HepG2 (cell line): Measurements from ENCODE around the gene RNF208. TPM values are rescaled to one million over a fixed set of nuclear protein-coding genes. Genes with fewer than 3 reads are reported as not detected.

Experiments used
- ATAC-seq: fragments of 200-7000 bp; cut with Tn5 transposase; 3 replicates; pipeline ENCODE4 v1.9.1; 2020; ENCODE audit warnings: mild to moderate bottlenecking, moderate library complexity
- BruUV-seq: library from RNA; stranded (reverse); fragments of 400-500 nt; replicated peaks from 2 replicates; lab custom pipeline; 2021; lab: Mats Ljungman, UMichigan
- CTCF ChIA-PET: fragments of 300-600 bp; formaldehyde crosslinking; extraction: SDS; loops from one replicate; lab custom pipeline; 2021; ENCODE audit warnings: low total read pairs, inconsistent platforms, low intra/inter-chr PET ratio; lab: Yijun Ruan, JAX
- POLR2A ChIA-PET: fragments of 350-600 bp; sonication (Branson Sonifier 250); formaldehyde crosslinking; loops from one replicate; lab custom pipeline; 2020; ENCODE audit warnings: antibody characterized with exemption, inconsistent platforms; lab: Yijun Ruan, JAX
- DNase-seq: peaks from one replicate; pipeline ENCODE4 v3.0.0-alpha.2; 2015; ENCODE audit warnings: low spot score
- FAIRE-seq: peaks from 3 replicates; lab custom pipeline; 2011; peaks lifted over from hg19 to GRCh38; lab: Jason Lieb, UNC
- H2AFZ ChIP-seq: one replicate; pipeline ENCODE4 v1.6.1; 2011; ENCODE audit warnings: low read length, inconsistent platforms
- H3K27ac ChIP-seq: fragments of 300-600 bp; 3 replicates; pipeline ENCODE4 v1.8.0; 2011; ENCODE audit warnings: mixed run types, mild to moderate bottlenecking, mixed read lengths, low read length, inconsistent platforms; ENCODE audit not compliant: insufficient read depth; ENCODE audit errors: extremely low read length
- H3K27me3 ChIP-seq, 2 experiments: fragments of 200-600 bp in 1 of 2; 2 replicates in 1 of 2; 3 replicates in 1 of 2; pipeline versions ENCODE4 v1.6.0 to v1.8.0; 2011; ENCODE audit warnings: low read length in 2 of 2, mild to moderate bottlenecking in 2 of 2, moderate library complexity in 2 of 2, inconsistent platforms in 1 of 2; ENCODE audit not compliant: insufficient read depth in 2 of 2, control insufficient read depth in 1 of 2
- H3K36me3 ChIP-seq, 2 experiments: fragments of 200-600 bp in 1 of 2; replicated peaks in 1 of 2; 2 replicates in 1 of 2; 3 replicates in 1 of 2; pipeline versions ENCODE4 v1.5.1 to v1.8.0; 2011; ENCODE audit warnings: low read length in 2 of 2, inconsistent platforms in 1 of 2; ENCODE audit not compliant: insufficient read depth in 2 of 2, control insufficient read depth in 1 of 2
- H3K4me1 ChIP-seq: 2 replicates; pipeline ENCODE4 v1.5.1; 2012; ENCODE audit warnings: low read length, inconsistent platforms; ENCODE audit not compliant: insufficient read depth
- H3K4me2 ChIP-seq: 2 replicates; pipeline ENCODE4 v1.6.0; 2011; ENCODE audit warnings: low read depth, low read length, inconsistent platforms
- H3K4me3 ChIP-seq, 3 experiments: fragments of 200-600 bp in 1 of 3; sonication (generic), shearing (Covaris generic) in 1 of 3; replicated peaks in 1 of 3; 2 replicates each; pipeline ENCODE4 v1.5.1; 2011 to 2016; ENCODE audit warnings: low read length in 3 of 3, inconsistent platforms in 2 of 3, low read depth in 2 of 3, mild to moderate bottlenecking in 2 of 3, control low read depth in 1 of 3, mixed read lengths in 1 of 3; ENCODE audit not compliant: insufficient read depth in 1 of 3
- H3K79me2 ChIP-seq: one replicate; pipeline ENCODE4 v1.6.1; 2011; ENCODE audit warnings: low read length, inconsistent platforms; ENCODE audit not compliant: insufficient read depth
- H3K9ac ChIP-seq: 2 replicates; pipeline ENCODE4 v1.6.0; 2011; ENCODE audit warnings: mild to moderate bottlenecking, low read depth, low read length, inconsistent platforms; ENCODE audit not compliant: insufficient read depth
- H3K9me3 ChIP-seq: 2 replicates; pipeline ENCODE4 v1.5.1; 2012; ENCODE audit warnings: mild to moderate bottlenecking, low read length
- H4K20me1 ChIP-seq: 2 replicates; pipeline ENCODE4 v1.6.0; 2011; ENCODE audit warnings: inconsistent platforms, mild to moderate bottlenecking, low read length, moderate library complexity; ENCODE audit not compliant: insufficient read depth
- ARID5B ChIP-seq: IDR thresholded peaks from 2 replicates; pipeline ENCODE4 v1.4.0; 2020; ENCODE audit warnings: mild to moderate bottlenecking, missing genetic modification reagents
- ASH2L ChIP-seq: fragments of 300-600, 200-600 bp; sonication (generic); IDR thresholded peaks from 2 replicates; pipeline ENCODE4 v1.7.0; 2017; ENCODE audit warnings: low read depth, mild to moderate bottlenecking, moderate library complexity, mixed read lengths, low read length; ENCODE audit not compliant: insufficient read length
- ELK4 ChIP-seq: sonication (generic); formaldehyde crosslinking; IDR thresholded peaks from 2 replicates; pipeline ENCODE4 v1.9.0; 2021; ENCODE audit warnings: missing genetic modification reagents, borderline replicate concordance
- FOSL1 ChIP-seq: sonication (generic); formaldehyde crosslinking; IDR thresholded peaks from 2 replicates; pipeline ENCODE4 v1.9.0; 2021; ENCODE audit warnings: missing genetic modification reagents, borderline replicate concordance
- FOXC1 ChIP-seq: sonication (generic); formaldehyde crosslinking; IDR thresholded peaks from 2 replicates; pipeline ENCODE4 v1.8.0; 2022; ENCODE audit warnings: mild to moderate bottlenecking, missing genetic modification reagents, borderline replicate concordance
- HNRNPL ChIP-seq: fragments of 200-400 bp; formaldehyde crosslinking; IDR thresholded peaks from 2 replicates; pipeline ENCODE4 v1.6.1; 2017; ENCODE audit warnings: mild to moderate bottlenecking, low read depth, low read length
- KDM5B ChIP-seq: sonication (generic); formaldehyde crosslinking; IDR thresholded peaks from 2 replicates; pipeline ENCODE4 v1.4.0; 2020; ENCODE audit warnings: missing genetic modification reagents, mild to moderate bottlenecking, borderline replicate concordance
- RXRA ChIP-seq: sonication (generic); formaldehyde crosslinking; IDR thresholded peaks from 2 replicates; pipeline ENCODE4 v1.5.1; 2020; ENCODE audit warnings: missing genetic modification reagents
- SP2 ChIP-seq: sonication (generic); formaldehyde crosslinking; IDR thresholded peaks from 2 replicates; pipeline ENCODE4 v1.5.1; 2020; ENCODE audit warnings: mild to moderate bottlenecking, missing genetic modification reagents
- ZNF143 ChIP-seq: sonication (generic); formaldehyde crosslinking; IDR thresholded peaks from 2 replicates; pipeline ENCODE4 v1.4.0; 2020; ENCODE audit warnings: missing genetic modification reagents
- ZNF296 ChIP-seq: sonication (generic); formaldehyde crosslinking; conservative IDR thresholded peaks from 2 replicates; pipeline ENCODE4 v1.5.0; 2020; ENCODE audit warnings: mild to moderate bottlenecking, missing genetic modification reagents
- ZNF331 ChIP-seq: sonication (generic); formaldehyde crosslinking; IDR thresholded peaks from 2 replicates; pipeline ENCODE4 v1.4.0; 2020; ENCODE audit warnings: missing genetic modification reagents
- ZNF629 ChIP-seq: sonication (generic); formaldehyde crosslinking; conservative IDR thresholded peaks from 2 replicates; pipeline ENCODE4 v1.5.0; 2020; ENCODE audit warnings: missing genetic modification reagents
- ZNF773 ChIP-seq: sonication (generic); formaldehyde crosslinking; IDR thresholded peaks from 2 replicates; pipeline ENCODE4 v1.4.0; 2020; ENCODE audit warnings: missing genetic modification reagents, borderline replicate concordance
- ZSCAN20 ChIP-seq: sonication (generic); formaldehyde crosslinking; IDR thresholded peaks from 2 replicates; pipeline ENCODE4 v1.4.0; 2020; ENCODE audit warnings: missing genetic modification reagents, mild to moderate bottlenecking, borderline replicate concordance
- WGBS: methylation state at CpG from one replicate; pipeline ENCODE4 v1.1.6; 2017; ENCODE audit warnings: low lambda C conversion rate; 5-methylcytosine and 5-hydroxymethylcytosine counted together
- in situ Hi-C: cut with HindIII; loops from 2 replicates; pipeline ENCODE4 v1.10.0; 2017; ENCODE audit warnings: low pct_unique_long_range_greater_than_20kb; ENCODE audit not compliant: extremely low pct_ligation_motif_present
- intact Hi-C: fragments of 100-400 bp; cut with micrococcal nuclease; formaldehyde crosslinking; loops from one replicate; pipeline ENCODE4 v1.10.0; 2022; ENCODE audit not compliant: unreplicated experiment
- polyA plus RNA-seq, 8 experiments: library from polyadenylated mRNA; depleted of rRNA in 3 of 8; stranded (reverse) in 7 of 8; unstranded in 1 of 8; fragments of >200 nt; fragmentation: Illumina TruSeq in 4 of 8; extraction: Trizol in 4 of 8; gene quantifications; 2 replicates each; pipeline versions ENCODE4 v1.2.1 to v1.2.3, GENCODE V29; 2011 to 2016; ENCODE audit warnings: low read depth in 4 of 8, missing spikeins in 1 of 8, mixed read lengths in 1 of 8; ENCODE audit not compliant: insufficient read depth in 1 of 8
- total RNA-seq, 5 experiments: library from RNA; depleted of rRNA; stranded (reverse); fragments of >200 nt; fragmentation: Illumina TruSeq; extraction: Trizol; gene quantifications; 2 replicates each; pipeline ENCODE4 v1.2.3, GENCODE V29; 2016; ENCODE audit warnings: low read depth in 1 of 5
- TF ChIP-seq, protein P1 (sequence below): sonication (generic); formaldehyde crosslinking; IDR thresholded peaks from 2 replicates; pipeline ENCODE4 v1.8.1; 2022; ENCODE audit warnings: low read depth, mild to moderate bottlenecking, missing genetic modification reagents

The RNF208 gene
- total and polyA plus RNA-seq, 2 of the 13 experiments (the other 11 are each of a cell fraction or from before 2014, with no cell fraction given), result 1.6 to 2.1 TPM

GRCh38 chr9:137218754-137219271 is 3.2 kb downstream of the RNF208 start:
- Histone ChIP-seq H4K20me1 (peaks cover 4% of the 10 kb centered on the region; the same call in 1 of the 2 replicates), H3K79me2 (peaks cover 3% of the 10 kb centered on the region), H3K4me2 (peak overlapping the region; percentile 90), H3K4me1 (peaks cover 35% of the 10 kb centered on the region), H2AFZ (no peak overlapping the region), H3K9me3 (no peaks in the 10 kb centered on the region), H3K27ac (peak overlapping the region; percentile 84), H3K9ac (peak overlapping the region; percentile 77), H3K27me3 (no peaks in the 10 kb centered on the region; a peak in 1 of 5 replicates), H3K36me3 (no peaks in the 10 kb centered on the region), H3K4me3 (peak overlapping the region; percentile 68 to 83 (median 77))
- ATAC-seq, result peak; percentile 30
- peak; percentile 81 for DNase-seq
- ChIA-PET CTCF (no interaction called here), POLR2A (interaction anchor here (1.0 to 13.4 kb wide), 12 partner anchors 8 to 137 kb away, joined by 3 to 225 read pairs (median 8); partner anchors contain the start of genes ANAPC2, NDOR1, RNF224 and SSNA1)
- in situ Hi-C loops, result no loop called here
- no CpG with 5 or more reads among the region's 12 CpGs for WGBS
- FAIRE-seq, result peak; percentile 77
- intact Hi-C loops, result no loop called here
- BruUV-seq, result no TSS peak
- no peak for TF ChIP-seq ELK4
- TF ChIP-seq, protein P1, sequence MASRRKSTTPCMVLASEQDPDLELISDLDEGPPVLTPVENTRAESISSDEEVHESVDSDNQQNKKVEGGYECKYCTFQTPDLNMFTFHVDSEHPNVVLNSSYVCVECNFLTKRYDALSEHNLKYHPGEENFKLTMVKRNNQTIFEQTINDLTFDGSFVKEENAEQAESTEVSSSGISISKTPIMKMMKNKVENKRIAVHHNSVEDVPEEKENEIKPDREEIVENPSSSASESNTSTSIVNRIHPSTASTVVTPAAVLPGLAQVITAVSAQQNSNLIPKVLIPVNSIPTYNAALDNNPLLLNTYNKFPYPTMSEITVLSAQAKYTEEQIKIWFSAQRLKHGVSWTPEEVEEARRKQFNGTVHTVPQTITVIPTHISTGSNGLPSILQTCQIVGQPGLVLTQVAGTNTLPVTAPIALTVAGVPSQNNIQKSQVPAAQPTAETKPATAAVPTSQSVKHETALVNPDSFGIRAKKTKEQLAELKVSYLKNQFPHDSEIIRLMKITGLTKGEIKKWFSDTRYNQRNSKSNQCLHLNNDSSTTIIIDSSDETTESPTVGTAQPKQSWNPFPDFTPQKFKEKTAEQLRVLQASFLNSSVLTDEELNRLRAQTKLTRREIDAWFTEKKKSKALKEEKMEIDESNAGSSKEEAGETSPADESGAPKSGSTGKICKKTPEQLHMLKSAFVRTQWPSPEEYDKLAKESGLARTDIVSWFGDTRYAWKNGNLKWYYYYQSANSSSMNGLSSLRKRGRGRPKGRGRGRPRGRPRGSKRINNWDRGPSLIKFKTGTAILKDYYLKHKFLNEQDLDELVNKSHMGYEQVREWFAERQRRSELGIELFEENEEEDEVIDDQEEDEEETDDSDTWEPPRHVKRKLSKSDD, result peak; percentile 64; the same call in 1 of the 2 replicates
- peak; percentile 47; the same call in 1 of the 2 replicates for TF ChIP-seq SP2 (CRISPR knock-in tag)
- TF ChIP-seq ZNF773 (CRISPR knock-in tag), result no peak
- peak; percentile 19 for TF ChIP-seq ASH2L
- TF ChIP-seq FOSL1 (CRISPR knock-in tag), result peak; percentile 86
- peak; percentile 80; the same call in 1 of the 2 replicates for TF ChIP-seq ZNF331 (CRISPR knock-in tag)
- TF ChIP-seq FOXC1, result 0 out of 2 replicates have a peak, but pooled peaks have one; percentile 26
- no peak for TF ChIP-seq KDM5B (CRISPR knock-in tag)
- peak; percentile 95 for TF ChIP-seq HNRNPL
- peak; percentile 80; the same call in 1 of the 2 replicates for TF ChIP-seq RXRA (CRISPR knock-in tag)
- 0 out of 2 replicates have a peak, but pooled peaks have one; percentile 47 for TF ChIP-seq ZNF143 (CRISPR knock-in tag)
- TF ChIP-seq ARID5B, result peak; percentile 71
- peak; percentile 81; the same call in 1 of the 2 replicates for TF ChIP-seq ZNF296 (CRISPR knock-in tag)
- no peak for TF ChIP-seq ZSCAN20 (CRISPR knock-in tag)
- TF ChIP-seq ZNF629 (CRISPR knock-in tag), result peak; percentile 26; the same call in 1 of the 2 replicates
